ENCODE measurements around the gene TCFL5. TPM values are rescaled to one million over a fixed set of nuclear protein-coding genes. Genes with fewer than 3 reads are reported as not detected.

The TCFL5 gene
- total RNA-seq, 1 experiment from 2014 or later = 20.4 TPM

GRCh38 chr20:62802026-62802712, 59.5 kb downstream of the TCFL5 start:
- Mint-ChIP-seq H3K4me3 (no peak overlapping the region), H3K27ac (no peak overlapping the region), H3K9me3 (no peaks in the 10 kb centered on the region), H3K4me1 (peaks cover 11% of the 10 kb centered on the region), H3K36me3 (peaks cover 30% of the 10 kb centered on the region), H3K27me3 (ENCODE audit: low read depth) (peaks cover 7% of the 10 kb centered on the region; the same call in 1 of the 2 replicates)
- no peak for TF ChIP-seq ZNF121 (CRISPR knock-in tag; IDR thresholded peaks at IDR 0.05)
- TF ChIP-seq IRF1 (CRISPR knock-in tag; IDR thresholded peaks at IDR 0.05) = no peak
- no peak for TF ChIP-seq ZNF423 (CRISPR knock-in tag; IDR thresholded peaks at IDR 0.05)
- no peak for TF ChIP-seq USF2 (CRISPR knock-in tag; IDR thresholded peaks at IDR 0.05)
- TF ChIP-seq NR3C1 (CRISPR knock-in tag; conservative IDR thresholded peaks at IDR 0.05; ENCODE audit: low read depth) = no peak
- TF ChIP-seq PREB (CRISPR knock-in tag; IDR thresholded peaks at IDR 0.05; ENCODE audit: borderline replicate concordance) = no peak
- no peak for TF ChIP-seq TEAD1 (CRISPR knock-in tag; IDR thresholded peaks at IDR 0.05)
- no peak for ATAC-seq
- no peak for DNase-seq (ENCODE audit: low spot score)
- CTCF ChIA-PET = no interaction called here
- POLR2A ChIA-PET = interaction anchor here (0.7 kb wide), 1 partner anchor 719 kb away, joined by 3 read pairs; no protein-coding TSS in a partner anchor

GRCh38 chr20:62801284-62802010, 60.2 kb downstream of the TCFL5 start:
- no peak for DNase-seq (ENCODE audit: low spot score)
- Mint-ChIP-seq H3K4me3 (no peak overlapping the region), H3K36me3 (peaks cover 30% of the 10 kb centered on the region), H3K4me1 (peaks cover 11% of the 10 kb centered on the region), H3K27ac (0 out of 2 replicates have a peak overlapping the region, but pooled peaks have one; percentile 46), H3K9me3 (no peaks in the 10 kb centered on the region), H3K27me3 (ENCODE audit: low read depth) (peaks cover 7% of the 10 kb centered on the region; the same call in 1 of the 2 replicates)
- ChIA-PET CTCF (interaction anchor here (1.1 kb wide), 1 partner anchor 10 kb away, joined by 4 read pairs; no protein-coding TSS in a partner anchor), POLR2A (no interaction called here)
- no peak for ATAC-seq
- TF ChIP-seq SMAD4 (CRISPR knock-in tag; IDR thresholded peaks at IDR 0.05) (no peak), TEAD4 (CRISPR knock-in tag; IDR thresholded peaks at IDR 0.05) (no peak), ATF6 (CRISPR knock-in tag; IDR thresholded peaks at IDR 0.05) (no peak), ZNF317 (CRISPR knock-in tag; IDR thresholded peaks at IDR 0.05; ENCODE audit: borderline replicate concordance, low read depth) (no peak), ZNF138 (CRISPR knock-in tag; conservative IDR thresholded peaks at IDR 0.05) (no peak), CTCF (IDR thresholded peaks at IDR 0.05) (no peak), ZNF423 (CRISPR knock-in tag; IDR thresholded peaks at IDR 0.05) (no peak), USF1 (CRISPR knock-in tag; IDR thresholded peaks at IDR 0.05) (no peak), NR3C1 (CRISPR knock-in tag; conservative IDR thresholded peaks at IDR 0.05; ENCODE audit: low read depth) (no peak), AR (CRISPR knock-in tag; IDR thresholded peaks at IDR 0.05) (no peak), E2F5 (CRISPR knock-in tag; IDR thresholded peaks at IDR 0.05) (no peak), TEAD1 (CRISPR knock-in tag; IDR thresholded peaks at IDR 0.05) (no peak), IRF1 (CRISPR knock-in tag; IDR thresholded peaks at IDR 0.05) (no peak), IRF2 (CRISPR knock-in tag; IDR thresholded peaks at IDR 0.05; ENCODE audit: borderline replicate concordance, low read depth) (no peak), NFYB (CRISPR knock-in tag; conservative IDR thresholded peaks at IDR 0.05; ENCODE audit: low read depth) (no peak), GRHL2 (CRISPR knock-in tag; IDR thresholded peaks at IDR 0.05; ENCODE audit: insufficient replicate concordance, severe bottlenecking) (no peak)

Measured in WTC11 (cell line).